ENCODE results near the gene ADAMTS3.

- TF ChIP-seq POLR2AphosphoS5 (IDR thresholded peaks at IDR 0.05; ENCODE audit: insufficient read depth, low read depth, low read length) (no peak), CTCF (IDR thresholded peaks at IDR 0.05; ENCODE audit: extremely low read depth in 1 of 2, insufficient read depth in 1 of 2, low read depth in 1 of 2, low read length in 2 of 2) (no peak), FOS (IDR thresholded peaks at IDR 0.05; ENCODE audit: borderline replicate concordance, insufficient read depth, low read length) (no peak), MAX (IDR thresholded peaks at IDR 0.05; ENCODE audit: insufficient read depth, insufficient read length) (no peak), EZH2 (IDR thresholded peaks at IDR 0.05; ENCODE audit: borderline replicate concordance, low read depth, low read length, severe bottlenecking) (no peak), GATA2 (IDR thresholded peaks at IDR 0.05; ENCODE audit: insufficient read depth, insufficient read length, low read depth, low read length) (no peak), POLR2A (IDR thresholded peaks at IDR 0.05; ENCODE audit: low read depth, low read length) (no peak), MYC (IDR thresholded peaks at IDR 0.05; ENCODE audit: low read depth, low read length) (no peak), JUN (IDR thresholded peaks at IDR 0.05; ENCODE audit: borderline replicate concordance, insufficient read depth, insufficient read length, low read depth) (no peak)
Measured at GRCh38 chr4:72531768-72532290, 37.2 kb downstream of the ADAMTS3 start.
